HL-60 (cell line): Measurements from ENCODE around the gene GMDS.

Source experiments
- TF ChIP-seq, protein P1 (sequence below): IDR thresholded peaks from one replicate; pipeline ENCODE4 v1.5.1; 2011; ENCODE audit warnings: low read length, control low read depth, inconsistent platforms; ENCODE audit not compliant: insufficient read depth
- TF ChIP-seq, protein P2 (sequence below): IDR thresholded peaks from 2 replicates; pipeline ENCODE4 v1.6.1; 2012; ENCODE audit warnings: low read depth; ENCODE audit not compliant: insufficient replicate concordance

DNA sequence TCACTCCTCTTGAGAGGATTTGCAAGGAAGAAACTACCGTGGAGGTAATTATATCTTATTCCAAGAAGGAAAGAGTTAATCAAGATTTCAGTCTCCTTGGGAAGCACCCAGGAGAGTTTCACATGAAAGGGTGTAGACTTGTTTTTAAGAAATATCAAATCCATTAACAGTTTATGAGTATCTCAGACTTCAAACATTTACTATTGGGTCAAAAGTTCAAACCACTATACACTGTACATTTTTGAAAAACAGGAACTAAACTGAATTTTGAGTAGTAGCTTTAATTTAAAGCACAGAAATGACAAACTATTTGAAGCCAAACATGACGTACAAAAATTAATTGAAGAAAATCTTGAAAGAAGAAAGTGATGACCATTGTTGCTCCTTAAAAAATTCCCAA lies 471.7 kb downstream of the GMDS start:
- TF ChIP-seq, protein P1, sequence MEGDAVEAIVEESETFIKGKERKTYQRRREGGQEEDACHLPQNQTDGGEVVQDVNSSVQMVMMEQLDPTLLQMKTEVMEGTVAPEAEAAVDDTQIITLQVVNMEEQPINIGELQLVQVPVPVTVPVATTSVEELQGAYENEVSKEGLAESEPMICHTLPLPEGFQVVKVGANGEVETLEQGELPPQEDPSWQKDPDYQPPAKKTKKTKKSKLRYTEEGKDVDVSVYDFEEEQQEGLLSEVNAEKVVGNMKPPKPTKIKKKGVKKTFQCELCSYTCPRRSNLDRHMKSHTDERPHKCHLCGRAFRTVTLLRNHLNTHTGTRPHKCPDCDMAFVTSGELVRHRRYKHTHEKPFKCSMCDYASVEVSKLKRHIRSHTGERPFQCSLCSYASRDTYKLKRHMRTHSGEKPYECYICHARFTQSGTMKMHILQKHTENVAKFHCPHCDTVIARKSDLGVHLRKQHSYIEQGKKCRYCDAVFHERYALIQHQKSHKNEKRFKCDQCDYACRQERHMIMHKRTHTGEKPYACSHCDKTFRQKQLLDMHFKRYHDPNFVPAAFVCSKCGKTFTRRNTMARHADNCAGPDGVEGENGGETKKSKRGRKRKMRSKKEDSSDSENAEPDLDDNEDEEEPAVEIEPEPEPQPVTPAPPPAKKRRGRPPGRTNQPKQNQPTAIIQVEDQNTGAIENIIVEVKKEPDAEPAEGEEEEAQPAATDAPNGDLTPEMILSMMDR: no peak
- TF ChIP-seq, protein P2, sequence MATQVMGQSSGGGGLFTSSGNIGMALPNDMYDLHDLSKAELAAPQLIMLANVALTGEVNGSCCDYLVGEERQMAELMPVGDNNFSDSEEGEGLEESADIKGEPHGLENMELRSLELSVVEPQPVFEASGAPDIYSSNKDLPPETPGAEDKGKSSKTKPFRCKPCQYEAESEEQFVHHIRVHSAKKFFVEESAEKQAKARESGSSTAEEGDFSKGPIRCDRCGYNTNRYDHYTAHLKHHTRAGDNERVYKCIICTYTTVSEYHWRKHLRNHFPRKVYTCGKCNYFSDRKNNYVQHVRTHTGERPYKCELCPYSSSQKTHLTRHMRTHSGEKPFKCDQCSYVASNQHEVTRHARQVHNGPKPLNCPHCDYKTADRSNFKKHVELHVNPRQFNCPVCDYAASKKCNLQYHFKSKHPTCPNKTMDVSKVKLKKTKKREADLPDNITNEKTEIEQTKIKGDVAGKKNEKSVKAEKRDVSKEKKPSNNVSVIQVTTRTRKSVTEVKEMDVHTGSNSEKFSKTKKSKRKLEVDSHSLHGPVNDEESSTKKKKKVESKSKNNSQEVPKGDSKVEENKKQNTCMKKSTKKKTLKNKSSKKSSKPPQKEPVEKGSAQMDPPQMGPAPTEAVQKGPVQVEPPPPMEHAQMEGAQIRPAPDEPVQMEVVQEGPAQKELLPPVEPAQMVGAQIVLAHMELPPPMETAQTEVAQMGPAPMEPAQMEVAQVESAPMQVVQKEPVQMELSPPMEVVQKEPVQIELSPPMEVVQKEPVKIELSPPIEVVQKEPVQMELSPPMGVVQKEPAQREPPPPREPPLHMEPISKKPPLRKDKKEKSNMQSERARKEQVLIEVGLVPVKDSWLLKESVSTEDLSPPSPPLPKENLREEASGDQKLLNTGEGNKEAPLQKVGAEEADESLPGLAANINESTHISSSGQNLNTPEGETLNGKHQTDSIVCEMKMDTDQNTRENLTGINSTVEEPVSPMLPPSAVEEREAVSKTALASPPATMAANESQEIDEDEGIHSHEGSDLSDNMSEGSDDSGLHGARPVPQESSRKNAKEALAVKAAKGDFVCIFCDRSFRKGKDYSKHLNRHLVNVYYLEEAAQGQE: no peak
